GM18519 (cell line): Measurements from ENCODE around the gene ITGA7.

Source experiments
- ATAC-seq: cut with Tn5 transposase; IDR thresholded peaks from one replicate; pipeline ENCODE4 v1.9.1; 2021; ENCODE audit warnings: mild to moderate bottlenecking, moderate library complexity; ENCODE audit not compliant: unreplicated experiment, low FRiP score

ITGA7 gene

DNA sequence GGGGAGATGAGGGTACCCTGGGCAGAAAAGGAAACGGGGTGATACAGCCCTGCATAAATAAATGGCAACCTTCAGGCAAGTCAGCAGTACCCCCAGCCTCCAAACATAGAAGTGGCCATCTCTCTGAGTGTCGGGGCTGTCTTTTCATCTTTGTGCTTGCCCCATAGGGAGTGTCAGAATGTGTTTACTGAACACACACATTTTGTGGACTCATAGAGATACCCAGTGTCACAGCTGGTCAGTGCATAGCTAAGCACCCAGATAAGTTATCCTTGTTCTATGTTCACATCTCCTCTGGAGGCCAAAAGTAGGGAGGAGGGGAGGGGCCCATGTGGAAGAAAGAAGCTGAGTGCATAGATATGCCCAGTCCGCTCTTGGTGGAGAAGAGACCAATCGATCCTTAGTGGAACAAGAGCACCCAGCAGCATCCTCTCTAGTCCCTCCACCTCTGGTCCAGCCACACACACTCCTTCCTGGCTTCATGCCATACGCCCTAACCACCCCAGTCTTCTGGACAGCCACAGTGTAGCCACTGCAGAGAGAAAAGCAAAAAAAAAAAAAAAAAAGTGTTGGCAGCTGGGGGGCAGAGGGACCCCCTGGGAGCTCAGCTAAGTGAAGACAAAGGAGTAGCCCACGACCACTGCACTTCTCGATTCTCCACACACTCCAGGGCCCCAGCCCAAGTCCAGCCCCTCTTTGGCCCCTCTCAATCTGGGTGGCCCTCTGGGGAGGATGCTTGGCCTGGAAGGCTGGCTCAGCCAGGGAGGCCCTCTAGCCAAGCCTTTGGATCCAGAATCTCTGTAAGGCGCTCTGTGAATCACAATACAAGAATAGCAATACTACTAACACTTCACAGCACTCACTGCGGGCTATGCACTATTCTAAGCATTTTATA lies 2.6 kb downstream of the ITGA7 start:
- ATAC-seq, result no peak

DNA sequence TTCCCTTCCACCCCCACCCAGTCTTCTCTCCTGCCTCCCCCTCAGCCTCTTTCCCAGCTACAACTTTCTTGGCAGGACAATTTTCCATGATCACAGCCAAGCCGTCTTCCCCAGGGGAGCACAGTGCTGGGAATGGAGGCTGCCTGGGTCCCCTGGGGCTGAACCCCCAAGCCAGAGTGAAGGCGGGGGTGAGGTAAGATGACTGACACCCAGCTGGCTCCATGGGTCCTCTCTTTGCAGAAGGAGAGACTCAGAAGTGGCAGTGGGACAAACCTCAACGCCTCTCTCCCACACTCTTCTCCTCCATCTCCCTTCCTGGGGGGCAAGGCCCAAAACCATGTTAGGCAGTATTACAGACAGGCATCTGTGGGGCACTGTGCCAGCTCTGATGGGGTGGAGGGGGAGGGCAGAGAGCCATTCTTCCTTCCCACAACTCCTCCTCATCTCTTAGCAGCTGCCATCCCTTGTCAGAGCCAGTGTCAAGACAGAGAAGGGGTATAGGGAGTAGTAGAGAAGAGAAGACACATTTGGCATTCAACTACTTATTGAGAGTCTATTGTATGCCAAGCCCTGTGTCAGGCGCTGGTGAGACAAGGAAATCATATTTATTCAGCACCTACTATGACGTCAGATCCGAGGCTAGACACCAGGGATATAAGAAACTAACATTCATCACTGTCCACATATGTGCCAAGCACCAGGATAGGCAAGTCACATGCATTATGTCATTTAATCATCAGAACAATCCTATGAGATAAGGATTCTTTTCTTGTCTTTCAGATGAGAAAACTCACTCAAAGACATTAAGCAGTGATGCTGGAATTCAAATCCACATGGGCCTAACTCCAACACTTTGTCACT lies 3.6 kb downstream of the ITGA7 start:
- ATAC-seq, result no peak

- no peak for ATAC-seq
Measured at GRCh38 chr12:55703288-55703687, 4.4 kb downstream of the ITGA7 start.

- ATAC-seq, result no peak
Measured at GRCh38 chr12:55702861-55703260, 4.8 kb downstream of the ITGA7 start.

DNA sequence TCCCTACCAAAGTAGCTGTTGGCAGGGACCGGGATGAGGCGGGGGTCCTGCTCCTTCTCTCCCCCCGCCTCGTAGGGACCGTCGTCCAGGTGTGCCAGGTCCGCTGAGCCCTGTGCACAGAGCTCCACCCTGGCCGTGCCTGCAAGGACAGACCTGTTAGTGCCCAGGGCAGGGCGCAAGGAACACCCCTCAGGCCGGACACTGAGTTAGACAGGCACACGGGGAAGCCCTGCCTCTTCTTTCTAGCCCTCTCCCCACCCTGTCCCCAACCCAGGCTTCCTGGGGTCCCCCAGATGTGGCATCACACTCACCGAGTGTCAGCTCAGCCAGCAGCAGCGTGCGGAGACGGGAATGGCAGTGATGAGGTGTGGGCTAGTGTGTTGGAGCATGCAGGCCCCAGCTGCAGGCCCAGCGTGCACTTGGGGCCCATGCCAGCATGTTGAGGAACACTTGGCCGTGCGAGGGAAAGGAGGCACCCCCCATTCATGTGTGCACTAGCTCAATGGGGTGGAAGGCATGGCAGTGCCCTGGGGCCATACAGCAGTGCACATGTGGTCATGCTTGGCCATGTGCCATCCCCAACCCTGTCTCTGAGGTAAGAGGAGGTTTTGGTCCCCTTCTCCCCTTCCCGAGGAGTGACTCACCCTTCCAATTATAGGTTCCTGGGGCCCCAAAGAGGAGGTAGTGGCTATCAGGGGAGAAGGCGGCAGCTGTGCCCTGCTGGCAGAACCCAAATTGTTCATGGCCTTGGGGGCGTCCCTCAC lies 7.3 kb downstream of the ITGA7 start:
- ATAC-seq, result no peak

GRCh38 chr12:55699471-55700055 lies 8.1 kb downstream of the ITGA7 start:
- ATAC-seq, result no peak

- ATAC-seq, result no peak
Measured at GRCh38 chr12:55698965-55699364, 8.7 kb downstream of the ITGA7 start.

DNA sequence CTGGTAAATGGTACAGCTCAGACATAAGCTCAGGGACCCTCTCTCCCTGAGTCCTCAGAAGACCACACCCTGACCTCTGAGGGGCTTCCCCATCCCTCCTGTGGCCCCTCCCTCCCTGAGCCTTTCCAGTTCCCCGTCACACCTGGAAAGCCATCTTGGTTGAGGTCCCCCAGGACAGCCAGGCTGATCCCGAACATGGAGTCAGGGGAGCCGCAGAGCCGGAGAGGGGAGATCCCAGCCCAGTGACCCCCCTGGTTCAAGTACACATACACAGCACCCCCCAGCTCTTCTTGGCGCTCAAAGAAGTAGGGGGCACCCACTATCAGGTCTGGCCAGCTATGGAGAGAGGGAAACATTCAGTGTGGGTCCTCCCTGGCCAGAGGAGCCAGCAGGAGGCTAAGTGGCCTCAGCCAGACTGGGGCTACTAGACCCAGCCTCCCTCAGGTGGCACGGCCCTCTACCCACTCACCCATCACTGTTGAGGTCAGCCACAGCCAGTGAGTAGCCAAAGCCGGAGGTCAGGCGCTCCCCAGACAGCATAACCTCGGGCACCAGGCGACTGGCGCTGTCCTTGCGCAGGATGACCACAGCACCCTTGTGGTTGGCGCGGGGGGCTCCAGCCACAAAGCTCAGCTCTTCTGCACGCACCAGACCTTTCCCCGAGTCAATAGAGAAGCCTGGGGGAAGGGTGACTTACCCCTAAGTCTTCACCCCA lies 9.3 kb downstream of the ITGA7 start:
- no peak for ATAC-seq

DNA sequence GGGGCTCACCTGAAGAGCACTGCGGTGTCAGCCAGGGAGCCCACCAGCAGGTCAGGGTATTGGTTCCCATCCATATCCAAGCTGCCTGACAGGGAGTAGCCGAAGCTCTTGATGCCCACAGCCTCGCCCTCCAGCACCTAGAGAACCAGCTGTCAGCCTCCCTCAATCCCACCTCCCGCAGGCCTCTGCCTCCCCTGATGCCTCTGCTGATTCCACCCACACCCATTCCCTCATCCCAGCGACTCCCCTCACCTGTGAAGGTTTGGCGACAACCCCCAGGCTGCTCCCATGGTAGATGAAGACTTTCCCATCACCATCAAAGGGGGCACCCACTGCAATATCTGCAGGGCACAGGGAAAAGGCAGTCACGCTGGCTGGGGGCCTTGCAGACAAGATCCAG lies 10.0 kb downstream of the ITGA7 start:
- ATAC-seq, result no peak

DNA sequence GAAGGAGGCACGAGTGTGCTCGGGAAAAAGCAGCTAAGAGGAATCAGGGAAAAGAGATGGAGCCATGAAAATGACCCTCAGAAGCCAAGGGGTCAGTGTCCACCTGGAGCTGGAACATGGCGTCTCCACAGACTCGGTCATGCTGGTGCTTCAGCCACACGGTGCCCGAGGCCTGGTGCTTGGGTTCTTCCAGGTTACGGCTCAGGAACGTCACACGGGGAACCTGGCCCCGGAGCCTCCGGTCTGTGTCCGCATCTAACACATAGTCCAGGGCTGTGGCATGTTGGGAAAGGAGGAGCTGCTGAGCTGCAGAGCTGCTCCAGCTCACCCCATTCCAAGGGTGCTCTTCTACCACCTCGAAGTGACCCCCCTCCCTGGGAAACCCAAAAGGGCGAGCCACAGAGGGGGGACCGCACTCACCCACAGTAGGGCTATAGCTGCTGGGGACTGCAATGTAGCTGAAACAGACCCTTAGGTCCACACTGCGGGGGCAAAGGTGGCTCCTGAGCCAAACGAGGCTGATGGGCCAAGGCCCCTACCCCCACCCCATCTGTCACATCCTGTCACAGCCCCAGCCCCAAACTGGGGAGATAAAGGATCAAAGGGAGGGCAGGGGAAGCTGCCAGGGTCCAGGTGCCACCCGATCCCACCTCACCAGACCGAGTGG lies 10.8 kb downstream of the ITGA7 start:
- no peak for ATAC-seq

DNA sequence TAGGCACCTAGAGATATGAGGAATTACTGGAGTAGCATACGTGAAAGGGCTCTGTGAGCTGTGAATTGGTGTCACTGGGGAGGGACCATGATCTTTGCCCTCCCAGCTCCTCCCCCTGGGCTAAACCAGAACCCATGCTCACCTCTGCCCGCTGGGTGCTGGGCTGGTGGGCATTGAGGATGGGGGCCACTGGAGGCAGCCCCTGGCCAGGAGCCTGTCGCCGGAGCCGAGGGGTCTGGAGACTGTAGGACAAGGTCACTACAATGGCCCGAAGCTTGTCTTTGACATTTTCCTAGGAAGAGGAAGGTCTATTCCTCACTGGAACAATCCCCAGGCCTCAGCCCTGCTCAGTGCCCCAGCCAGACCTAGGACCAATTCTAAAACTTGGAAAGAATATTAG lies 11.6 kb downstream of the ITGA7 start:
- no peak for ATAC-seq

GRCh38 chr12:55695349-55695748 lies 12.4 kb downstream of the ITGA7 start:
- no peak for ATAC-seq

- ATAC-seq, result no peak
Measured at GRCh38 chr12:55694651-55695050, 13.1 kb downstream of the ITGA7 start.

DNA sequence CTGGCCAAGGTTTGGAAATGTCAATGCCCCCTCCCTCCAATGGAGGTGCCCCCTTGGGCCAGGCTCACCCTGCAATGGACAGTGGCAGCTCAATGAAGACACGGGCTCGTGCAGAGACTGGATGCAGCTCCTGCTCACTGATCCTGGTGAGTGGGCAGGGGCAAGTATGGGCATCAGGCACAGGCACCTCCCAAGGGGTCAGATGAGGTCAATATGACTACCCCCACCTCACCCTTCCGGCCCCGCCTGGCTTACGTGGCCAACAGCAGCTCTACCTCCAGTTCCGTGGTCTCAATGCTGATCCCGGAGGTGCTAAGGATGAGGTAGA lies 13.6 kb downstream of the ITGA7 start:
- no peak for ATAC-seq

- ATAC-seq, result no peak
Measured at GRCh38 chr12:55693323-55694187, 14.1 kb downstream of the ITGA7 start.

DNA sequence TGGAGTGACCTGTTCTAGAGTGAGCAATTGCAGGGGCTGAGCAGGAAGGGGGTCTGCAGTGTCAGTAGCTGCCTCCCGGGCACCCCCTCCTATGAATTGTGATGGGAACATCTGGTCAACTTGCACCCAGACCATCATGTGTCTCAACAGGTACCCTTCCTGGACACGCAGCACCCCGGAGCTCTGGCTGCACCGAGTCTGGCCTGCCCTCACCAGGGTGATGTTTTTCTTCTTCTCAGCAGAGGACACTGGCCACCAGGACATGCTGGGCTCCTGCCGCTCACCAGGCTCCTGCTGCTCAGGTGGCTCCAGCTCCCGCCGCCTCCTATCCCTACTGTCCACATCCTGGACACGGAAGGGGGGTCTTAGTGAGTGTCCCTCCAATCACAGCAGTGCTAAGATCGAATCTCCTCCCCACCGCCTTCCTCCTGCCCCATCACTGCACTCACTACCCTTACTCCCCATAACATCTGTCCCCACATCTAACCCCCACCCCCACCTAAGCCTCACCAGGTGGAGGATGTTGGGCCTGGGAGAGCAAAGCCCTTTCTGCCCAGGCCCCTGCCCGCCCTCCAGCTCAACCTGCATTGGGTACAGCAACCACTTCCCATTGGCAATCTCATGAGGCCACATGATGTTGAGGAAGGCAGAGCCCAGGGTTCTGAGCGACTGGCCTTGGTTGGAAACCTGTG lies 14.9 kb downstream of the ITGA7 start:
- ATAC-seq, result no peak

- ATAC-seq, result no peak
Measured at GRCh38 chr12:55688716-55689655, 18.7 kb downstream of the ITGA7 start.
